ENCODE measurements around the gene WDTC1.
"Not testable (repeated sequence)": the region's sequence is repeated elsewhere in the genome, so short reads cannot be mapped to it uniquely, and the experiment has no call there.

The WDTC1 gene

GRCh38 chr1:27220096-27220495 is 14.3 kb upstream of the WDTC1 start:
- TF ChIP-seq, protein P1, sequence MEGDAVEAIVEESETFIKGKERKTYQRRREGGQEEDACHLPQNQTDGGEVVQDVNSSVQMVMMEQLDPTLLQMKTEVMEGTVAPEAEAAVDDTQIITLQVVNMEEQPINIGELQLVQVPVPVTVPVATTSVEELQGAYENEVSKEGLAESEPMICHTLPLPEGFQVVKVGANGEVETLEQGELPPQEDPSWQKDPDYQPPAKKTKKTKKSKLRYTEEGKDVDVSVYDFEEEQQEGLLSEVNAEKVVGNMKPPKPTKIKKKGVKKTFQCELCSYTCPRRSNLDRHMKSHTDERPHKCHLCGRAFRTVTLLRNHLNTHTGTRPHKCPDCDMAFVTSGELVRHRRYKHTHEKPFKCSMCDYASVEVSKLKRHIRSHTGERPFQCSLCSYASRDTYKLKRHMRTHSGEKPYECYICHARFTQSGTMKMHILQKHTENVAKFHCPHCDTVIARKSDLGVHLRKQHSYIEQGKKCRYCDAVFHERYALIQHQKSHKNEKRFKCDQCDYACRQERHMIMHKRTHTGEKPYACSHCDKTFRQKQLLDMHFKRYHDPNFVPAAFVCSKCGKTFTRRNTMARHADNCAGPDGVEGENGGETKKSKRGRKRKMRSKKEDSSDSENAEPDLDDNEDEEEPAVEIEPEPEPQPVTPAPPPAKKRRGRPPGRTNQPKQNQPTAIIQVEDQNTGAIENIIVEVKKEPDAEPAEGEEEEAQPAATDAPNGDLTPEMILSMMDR (IDR thresholded peaks at IDR 0.05), result no peak
- Histone ChIP-seq H3K9me3 (ENCODE audit: control insufficient read depth, low read length) (no peaks in the 10 kb centered on the region), H3K4me1 (no peaks in the 10 kb centered on the region), H3K27me3 (ENCODE audit: control insufficient read depth, insufficient read depth, low read length) (no peaks in the 10 kb centered on the region), H3K36me3 (ENCODE audit: control insufficient read depth, insufficient read depth, low read length) (no peaks in the 10 kb centered on the region), H3K9ac (no peak overlapping the region), H2AFZ (no peak overlapping the region), H3K4me3 (ENCODE audit: low read depth, low read length) (no peak overlapping the region), H3K27ac (no peak overlapping the region), H3K79me2 (no peaks in the 10 kb centered on the region), H3K4me2 (ENCODE audit: low read length) (no peak overlapping the region)

GRCh38 chr1:27220702-27221497 is 13.5 kb upstream of the WDTC1 start:
- H3K36me3 ChIP-seq (ENCODE audit: control insufficient read depth, insufficient read depth, low read length); H3K79me2 ChIP-seq; H3K9me3 ChIP-seq (ENCODE audit: control insufficient read depth, low read length); H2AFZ ChIP-seq; H3K4me3 ChIP-seq (ENCODE audit: low read depth, low read length); H3K27ac ChIP-seq; H3K4me1 ChIP-seq; H3K9ac ChIP-seq; H3K4me2 ChIP-seq (ENCODE audit: low read length); H3K27me3 ChIP-seq (ENCODE audit: control insufficient read depth, insufficient read depth, low read length): not testable (repeated sequence)

GRCh38 chr1:27225621-27226020 is 8.8 kb upstream of the WDTC1 start:
- no peaks in the 10 kb centered on the region for H3K9me3 ChIP-seq (ENCODE audit: control insufficient read depth, low read length)
- no peak overlapping the region for H3K9ac ChIP-seq
- no peaks in the 10 kb centered on the region for H3K27me3 ChIP-seq (ENCODE audit: control insufficient read depth, insufficient read depth, low read length)
- no peak overlapping the region for H3K4me2 ChIP-seq (ENCODE audit: low read length)
- H3K4me1 ChIP-seq, result no peaks in the 10 kb centered on the region
- no peaks in the 10 kb centered on the region for H3K36me3 ChIP-seq (ENCODE audit: control insufficient read depth, insufficient read depth, low read length)
- no peak overlapping the region for H3K4me3 ChIP-seq (ENCODE audit: low read depth, low read length)
- TF ChIP-seq, protein P1 (IDR thresholded peaks at IDR 0.05), result no peak
- no peak overlapping the region for H3K27ac ChIP-seq
- H3K79me2 ChIP-seq, result no peaks in the 10 kb centered on the region
- no peak overlapping the region for H2AFZ ChIP-seq

DNA sequence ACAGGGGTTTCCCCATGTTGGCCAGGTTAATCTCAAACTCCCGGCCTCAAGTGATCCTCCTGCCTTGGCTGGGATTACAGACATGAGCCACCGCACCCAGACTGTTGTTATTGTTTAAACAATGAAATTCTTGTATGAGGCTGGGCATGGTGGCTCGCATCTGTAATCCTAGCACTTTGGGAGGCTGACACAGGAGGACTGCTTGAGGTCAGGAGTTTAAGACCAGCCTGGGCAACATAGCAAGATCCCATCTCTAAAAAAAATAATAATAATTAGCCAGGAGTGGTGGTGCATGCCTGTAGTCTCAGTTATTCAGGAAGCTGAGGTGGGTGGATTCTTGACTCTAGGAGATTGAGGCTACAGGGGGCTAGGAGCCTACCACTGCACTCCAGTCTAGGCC is 6.7 kb upstream of the WDTC1 start:
- TF ChIP-seq, protein P1 (IDR thresholded peaks at IDR 0.05), result no peak
- no peaks in the 10 kb centered on the region for H3K36me3 ChIP-seq (ENCODE audit: control insufficient read depth, insufficient read depth, low read length)
- H3K4me2 ChIP-seq (ENCODE audit: low read length), result no peak overlapping the region
- H3K9me3 ChIP-seq (ENCODE audit: control insufficient read depth, low read length), result no peaks in the 10 kb centered on the region
- H3K79me2 ChIP-seq, result no peaks in the 10 kb centered on the region
- H3K27ac ChIP-seq, result no peak overlapping the region
- H2AFZ ChIP-seq, result no peak overlapping the region
- no peaks in the 10 kb centered on the region for H3K27me3 ChIP-seq (ENCODE audit: control insufficient read depth, insufficient read depth, low read length)
- H3K9ac ChIP-seq, result no peak overlapping the region
- H3K4me3 ChIP-seq (ENCODE audit: low read depth, low read length), result no peak overlapping the region
- no peaks in the 10 kb centered on the region for H3K4me1 ChIP-seq

GRCh38 chr1:27233667-27234048 is 774 bp upstream of the WDTC1 start:
- Histone ChIP-seq H3K27me3 (ENCODE audit: control insufficient read depth, insufficient read depth, low read length) (no peaks in the 10 kb centered on the region), H3K9me3 (ENCODE audit: control insufficient read depth, low read length) (no peaks in the 10 kb centered on the region), H3K4me3 (ENCODE audit: low read depth, low read length) (peak overlapping the region; percentile 66), H3K36me3 (ENCODE audit: control insufficient read depth, insufficient read depth, low read length) (no peaks in the 10 kb centered on the region), H3K4me1 (peaks cover 10% of the 10 kb centered on the region), H3K79me2 (peaks cover 14% of the 10 kb centered on the region), H3K27ac (peak overlapping the region; percentile 20), H2AFZ (peak overlapping the region; percentile 93), H3K9ac (no peak overlapping the region), H3K4me2 (ENCODE audit: low read length) (peak overlapping the region; percentile 98)
- TF ChIP-seq, protein P1 (IDR thresholded peaks at IDR 0.05), result no peak

All from parathyroid adenoma (tissue), 2 donors.